Central memory CD8-positive, alpha-beta T cell (primary cell): ENCODE data around the gene NLGN4X.

Source experiments
- ATAC-seq: fragments of 150-1000 bp; cut with Tn5 transposase; replicated peaks from 2 replicates; pipeline ENCODE4 v1.10.0; 2022; ENCODE audit warnings: mild to moderate bottlenecking, moderate FRiP score, moderate number of reproducible peaks; ENCODE audit not compliant: poor library complexity, severe bottlenecking; ENCODE audit errors: extremely low read depth
- DNase-seq, 2 donors: peaks; one replicate each; pipeline ENCODE4 v3.0.0; 2021; ENCODE audit warnings: low spot score in 2 of 2
- H3K27ac Mint-ChIP-seq: one replicate; pipeline ENCODE4 v1.8.0; 2022; ENCODE audit warnings: low read depth, mild to moderate bottlenecking, moderate library complexity, mixed read lengths
- H3K27me3 Mint-ChIP-seq: one replicate; pipeline ENCODE4 v1.8.0; 2022; ENCODE audit warnings: mixed read lengths
- H3K36me3 Mint-ChIP-seq: one replicate; pipeline ENCODE4 v1.8.0; 2022; ENCODE audit warnings: mild to moderate bottlenecking, moderate library complexity, mixed read lengths; ENCODE audit not compliant: insufficient read depth
- H3K4me1 Mint-ChIP-seq: one replicate; pipeline ENCODE4 v1.8.0; 2022; ENCODE audit warnings: mixed read lengths
- H3K4me3 Mint-ChIP-seq: one replicate; pipeline ENCODE4 v1.8.0; 2022; ENCODE audit warnings: mild to moderate bottlenecking, moderate library complexity, mixed read lengths
- H3K9me3 Mint-ChIP-seq: one replicate; pipeline ENCODE4 v1.8.0; 2022; ENCODE audit warnings: mixed read lengths

Gene NLGN4X

DNA sequence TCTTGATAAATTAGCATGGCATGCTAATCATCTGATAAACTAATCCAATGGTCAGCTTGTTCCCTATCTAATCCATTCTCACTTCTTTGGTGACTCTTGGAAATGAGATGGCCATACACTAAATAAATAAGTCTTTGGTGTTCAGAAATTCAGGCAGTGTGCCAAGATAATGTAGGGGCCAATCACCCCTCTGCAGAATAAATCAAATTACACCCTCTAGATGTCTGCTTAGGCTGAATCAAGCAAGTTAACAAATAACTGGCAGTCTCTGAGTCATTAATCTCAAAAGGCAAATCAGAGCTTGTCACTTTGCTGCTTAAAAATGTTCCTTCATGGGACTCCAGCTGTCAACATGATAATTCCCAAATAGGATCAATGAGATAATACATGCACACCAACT is 97.4 kb downstream of the NLGN4X start:
- DNase-seq (no peak), ATAC-seq (no peak)
- no peak overlapping the region for H3K4me3 Mint-ChIP-seq
- H3K27me3 Mint-ChIP-seq: no peaks in the 10 kb centered on the region
- no peak overlapping the region for H3K27ac Mint-ChIP-seq
- no peaks in the 10 kb centered on the region for H3K9me3 Mint-ChIP-seq
- no peaks in the 10 kb centered on the region for H3K4me1 Mint-ChIP-seq
- H3K36me3 Mint-ChIP-seq: no peaks in the 10 kb centered on the region

DNA sequence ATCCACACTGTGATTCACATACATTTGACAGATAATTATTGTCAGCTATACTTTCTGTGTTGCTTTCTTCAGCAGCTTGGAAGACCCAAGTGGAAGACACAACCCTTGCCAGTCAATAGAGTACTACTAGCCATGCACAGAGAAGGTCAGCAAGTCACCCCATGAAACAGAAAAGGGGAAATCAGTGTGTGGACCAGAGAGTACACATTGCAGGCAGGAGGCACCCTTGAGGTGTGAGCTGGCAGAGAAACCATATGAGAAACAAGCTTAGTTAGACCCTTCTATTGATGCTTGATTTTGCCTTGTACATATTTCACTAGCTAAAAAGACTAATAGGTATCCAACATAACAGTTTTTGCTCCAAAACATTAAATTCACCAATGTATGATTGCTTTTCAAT is 99.5 kb downstream of the NLGN4X start:
- no peak overlapping the region for H3K4me3 Mint-ChIP-seq
- ATAC-seq (no peak), DNase-seq (no peak)
- H3K27me3 Mint-ChIP-seq: no peaks in the 10 kb centered on the region
- H3K9me3 Mint-ChIP-seq: peaks cover 4% of the 10 kb centered on the region
- no peaks in the 10 kb centered on the region for H3K36me3 Mint-ChIP-seq
- H3K27ac Mint-ChIP-seq: no peak overlapping the region
- no peaks in the 10 kb centered on the region for H3K4me1 Mint-ChIP-seq

DNA sequence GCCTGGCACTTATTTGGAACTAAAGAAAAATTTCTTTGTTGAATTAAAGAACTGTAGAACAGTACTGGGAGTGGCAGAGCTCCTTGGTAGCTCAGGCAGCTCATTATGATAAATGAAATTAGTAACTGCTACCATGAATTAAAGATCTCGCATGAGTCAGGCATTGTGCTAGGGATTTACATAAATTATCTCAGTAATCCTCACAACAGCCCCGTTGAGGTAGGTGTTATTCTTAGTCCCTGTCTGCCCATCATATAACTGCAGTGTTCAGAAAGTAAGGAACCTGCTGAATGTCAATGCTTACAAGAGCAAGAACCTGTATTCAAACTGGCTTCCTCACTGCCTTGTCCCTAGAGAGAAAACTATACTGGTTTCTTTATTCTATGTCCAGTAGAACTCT is 108.3 kb downstream of the NLGN4X start:
- H3K4me3 Mint-ChIP-seq: no peak overlapping the region

DNA sequence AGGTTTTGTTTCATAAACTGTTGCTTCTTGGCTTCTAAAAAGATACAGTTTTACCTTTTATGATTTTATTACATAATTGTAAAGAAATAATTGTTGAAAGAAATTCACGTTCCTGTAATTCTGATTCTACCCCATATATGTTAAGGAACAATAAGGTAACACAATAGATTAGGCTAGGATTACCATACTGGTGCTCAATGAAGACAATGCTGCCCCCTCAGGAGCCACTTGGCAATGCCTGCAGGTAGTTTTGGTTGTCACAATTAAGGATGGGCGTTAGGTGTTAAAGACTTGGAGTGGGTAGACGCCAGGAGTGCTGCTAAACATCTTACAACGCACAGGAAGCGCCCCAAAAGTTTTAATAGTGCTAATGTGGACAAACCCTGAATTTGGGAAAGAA is 133.2 kb downstream of the NLGN4X start:
- no peaks in the 10 kb centered on the region for H3K36me3 Mint-ChIP-seq
- H3K9me3 Mint-ChIP-seq: peaks cover 6% of the 10 kb centered on the region
- no peak overlapping the region for H3K4me3 Mint-ChIP-seq
- no peak overlapping the region for H3K27ac Mint-ChIP-seq
- no peaks in the 10 kb centered on the region for H3K27me3 Mint-ChIP-seq
- no peak for DNase-seq
- ATAC-seq: no peak
- no peaks in the 10 kb centered on the region for H3K4me1 Mint-ChIP-seq

More for the DNA sequence above, 108.3 kb downstream of the NLGN4X start:
- DNase-seq (no peak), ATAC-seq (no peak)
- Mint-ChIP-seq H3K9me3 (peaks cover 22% of the 10 kb centered on the region), H3K27ac (no peak overlapping the region), H3K36me3 (no peaks in the 10 kb centered on the region), H3K27me3 (no peaks in the 10 kb centered on the region), H3K4me1 (no peaks in the 10 kb centered on the region)

DNA sequence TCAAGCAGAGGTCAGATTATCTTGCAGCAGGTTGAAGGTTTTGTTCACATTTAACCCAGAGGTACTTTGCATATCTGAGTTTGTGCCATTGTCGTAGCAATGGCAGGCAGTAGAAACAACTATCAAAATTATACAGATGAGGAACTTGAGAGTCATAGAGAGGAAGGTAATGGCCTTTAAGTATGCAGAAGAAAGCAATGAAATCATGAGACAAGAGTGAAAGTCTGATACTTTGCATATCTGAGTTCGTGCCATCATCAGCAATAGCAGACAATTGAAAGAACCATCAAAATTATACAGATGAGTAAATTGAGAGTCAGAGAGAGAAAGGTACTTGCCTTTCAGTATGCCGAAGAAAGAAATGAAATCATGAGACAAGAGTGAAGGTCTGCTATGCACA is 154.1 kb downstream of the NLGN4X start:
- ATAC-seq (no peak), DNase-seq (no peak)
- Mint-ChIP-seq H3K27me3 (no peaks in the 10 kb centered on the region), H3K4me3 (no peak overlapping the region), H3K27ac (no peak overlapping the region), H3K4me1 (no peaks in the 10 kb centered on the region), H3K36me3 (peaks cover 2% of the 10 kb centered on the region), H3K9me3 (no peaks in the 10 kb centered on the region)

DNA sequence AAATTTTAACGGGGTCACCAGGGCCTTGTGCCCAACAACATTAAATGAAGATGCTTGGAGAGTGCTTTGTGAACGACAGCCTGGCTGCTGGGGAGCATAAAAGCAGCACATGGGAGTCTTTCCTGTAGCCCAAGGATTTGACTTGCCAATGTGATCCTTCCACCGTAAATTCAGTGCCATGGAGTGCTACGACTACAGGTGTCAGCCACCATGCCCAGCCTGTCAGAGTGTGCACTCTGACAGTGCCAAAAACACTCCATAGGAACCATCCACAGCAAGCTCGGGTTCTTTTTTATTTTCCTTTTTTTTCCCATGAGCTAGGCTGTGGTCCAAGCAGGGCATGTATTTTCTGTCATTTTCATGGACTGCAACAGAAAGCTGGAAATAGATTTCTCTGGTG is 156.9 kb downstream of the NLGN4X start:
- Mint-ChIP-seq H3K9me3 (no peaks in the 10 kb centered on the region), H3K27me3 (no peaks in the 10 kb centered on the region), H3K36me3 (peaks cover 2% of the 10 kb centered on the region), H3K27ac (no peak overlapping the region), H3K4me1 (no peaks in the 10 kb centered on the region), H3K4me3 (no peak overlapping the region)
- DNase-seq (no peak), ATAC-seq (no peak)

DNA sequence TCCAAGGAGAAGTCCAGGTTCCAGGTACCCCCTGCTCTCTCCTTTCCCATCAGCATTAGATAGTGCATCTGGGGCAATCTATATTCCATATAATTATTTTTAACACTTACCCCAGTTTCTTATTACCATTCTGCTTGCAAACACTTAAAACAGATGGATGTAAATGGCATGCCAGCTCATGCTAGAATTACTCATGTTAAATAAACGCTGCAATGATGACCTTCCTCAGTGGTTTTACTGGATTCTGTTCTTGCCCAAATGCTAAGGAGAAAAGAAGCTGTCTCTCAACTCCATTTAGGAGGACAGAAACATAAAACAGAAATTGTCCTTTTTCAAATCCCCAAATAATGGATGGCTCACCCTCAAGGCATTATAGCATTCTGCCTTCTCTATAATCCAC is 161.1 kb downstream of the NLGN4X start:
- H3K4me3 Mint-ChIP-seq: no peak overlapping the region
- peaks cover 2% of the 10 kb centered on the region for H3K36me3 Mint-ChIP-seq
- no peak overlapping the region for H3K27ac Mint-ChIP-seq
- H3K9me3 Mint-ChIP-seq: no peaks in the 10 kb centered on the region
- DNase-seq (no peak), ATAC-seq (no peak)
- H3K27me3 Mint-ChIP-seq: no peaks in the 10 kb centered on the region
- no peaks in the 10 kb centered on the region for H3K4me1 Mint-ChIP-seq

DNA sequence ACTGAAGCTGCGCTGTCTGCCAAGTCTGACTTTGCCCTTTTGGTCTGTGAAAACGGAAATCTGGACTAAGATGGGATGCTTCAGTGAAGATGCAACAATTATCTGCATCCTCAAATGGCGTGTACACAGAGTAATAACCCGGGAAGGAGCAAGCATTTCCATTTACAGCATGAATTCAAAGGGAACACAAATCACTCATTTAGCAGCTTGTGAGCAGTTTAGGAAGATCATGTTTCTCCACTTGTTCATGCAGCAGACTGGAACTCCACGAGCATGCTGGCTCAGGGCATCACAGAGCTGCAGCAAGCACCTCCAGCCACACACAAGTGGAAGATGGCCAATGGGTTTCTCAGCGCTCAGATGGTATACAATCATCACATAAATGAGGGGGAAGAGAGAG is 175.5 kb downstream of the NLGN4X start:
- Mint-ChIP-seq H3K27ac (no peak overlapping the region), H3K36me3 (no peaks in the 10 kb centered on the region), H3K9me3 (peaks cover 8% of the 10 kb centered on the region), H3K27me3 (no peaks in the 10 kb centered on the region), H3K4me3 (no peak overlapping the region), H3K4me1 (no peaks in the 10 kb centered on the region)
- ATAC-seq (no peak), DNase-seq (no peak)

DNA sequence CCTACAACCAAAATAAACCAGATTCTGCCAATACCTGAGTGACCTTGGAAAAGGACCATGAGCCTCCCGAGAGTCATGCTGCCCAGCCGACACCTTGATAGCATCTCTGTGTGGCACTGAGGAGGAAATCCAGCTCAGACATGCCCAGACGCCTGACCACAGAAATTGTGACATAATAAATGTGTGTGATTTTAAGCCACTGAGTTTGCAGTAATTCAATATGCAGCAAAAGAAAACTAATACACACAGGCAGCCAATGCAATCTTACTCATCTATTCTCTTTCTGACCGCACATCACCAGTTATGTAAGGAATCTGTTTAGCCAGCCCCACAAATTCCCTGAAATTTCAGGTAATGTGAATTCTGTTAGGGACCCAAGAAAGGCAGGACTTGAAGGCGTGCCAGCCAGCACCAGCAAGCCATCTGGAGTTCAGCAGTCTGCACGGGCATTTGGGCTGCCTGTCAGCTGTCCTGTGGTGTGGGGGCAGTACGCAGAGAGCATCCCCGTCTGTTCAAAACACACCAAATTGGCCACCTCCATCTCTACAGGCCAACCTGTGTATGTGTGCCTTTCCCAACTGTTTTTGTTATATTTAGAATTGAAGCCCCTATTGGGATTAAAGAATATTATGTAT is 176.4 kb downstream of the NLGN4X start:
- ATAC-seq: no peak
- Mint-ChIP-seq H3K4me3 (no peak overlapping the region), H3K4me1 (no peaks in the 10 kb centered on the region), H3K27ac (no peak overlapping the region), H3K36me3 (no peaks in the 10 kb centered on the region), H3K9me3 (peaks cover 8% of the 10 kb centered on the region), H3K27me3 (no peaks in the 10 kb centered on the region)
- no peak for DNase-seq

DNA sequence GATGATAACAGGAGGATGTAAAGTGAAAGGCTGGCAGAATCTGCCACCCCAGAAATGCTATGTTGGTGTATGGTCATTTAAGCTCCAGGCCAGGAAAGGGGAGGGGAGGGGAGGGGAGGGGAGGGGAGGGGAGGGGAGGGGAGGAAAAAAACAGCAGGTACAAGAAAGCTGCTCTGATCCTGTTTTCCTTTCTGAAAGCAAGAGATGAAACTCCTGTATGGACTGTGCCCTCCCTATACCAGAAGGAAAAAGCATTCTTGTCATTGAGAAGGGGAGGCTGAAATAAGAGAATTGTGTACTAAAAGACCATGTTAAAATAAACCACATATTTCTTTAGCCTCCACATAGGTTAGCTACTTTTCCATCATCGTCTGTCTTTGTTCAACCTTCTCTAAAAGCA is 179.5 kb downstream of the NLGN4X start:
- DNase-seq (no peak), ATAC-seq (no peak)
- Mint-ChIP-seq H3K9me3 (peaks cover 8% of the 10 kb centered on the region), H3K27ac (no peak overlapping the region), H3K27me3 (no peaks in the 10 kb centered on the region), H3K4me1 (no peaks in the 10 kb centered on the region), H3K36me3 (no peaks in the 10 kb centered on the region), H3K4me3 (no peak overlapping the region)

DNA sequence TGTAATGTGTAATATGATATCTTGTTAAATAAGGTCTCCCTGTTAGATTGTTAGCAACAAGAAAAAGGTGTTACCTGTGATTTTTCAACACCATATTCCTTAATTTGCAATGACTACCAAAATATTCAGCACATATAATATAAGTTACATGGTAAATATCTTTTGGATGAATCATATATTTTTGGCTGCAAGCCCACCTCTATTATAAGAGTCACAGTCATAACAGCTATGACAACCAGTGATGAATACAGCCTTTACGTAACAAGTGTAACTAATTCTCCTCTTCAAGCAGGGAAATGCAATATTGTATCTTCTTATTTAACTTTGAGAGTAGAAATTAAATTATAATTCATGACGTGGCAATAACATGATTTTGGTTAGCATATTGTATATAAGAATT is 187.0 kb downstream of the NLGN4X start:
- H3K27me3 Mint-ChIP-seq: no peaks in the 10 kb centered on the region
- peaks cover 5% of the 10 kb centered on the region for H3K9me3 Mint-ChIP-seq
- no peak for DNase-seq
- no peak overlapping the region for H3K27ac Mint-ChIP-seq
- H3K4me3 Mint-ChIP-seq: no peak overlapping the region
- ATAC-seq: no peak
- H3K4me1 Mint-ChIP-seq: no peaks in the 10 kb centered on the region
- H3K36me3 Mint-ChIP-seq: no peaks in the 10 kb centered on the region

DNA sequence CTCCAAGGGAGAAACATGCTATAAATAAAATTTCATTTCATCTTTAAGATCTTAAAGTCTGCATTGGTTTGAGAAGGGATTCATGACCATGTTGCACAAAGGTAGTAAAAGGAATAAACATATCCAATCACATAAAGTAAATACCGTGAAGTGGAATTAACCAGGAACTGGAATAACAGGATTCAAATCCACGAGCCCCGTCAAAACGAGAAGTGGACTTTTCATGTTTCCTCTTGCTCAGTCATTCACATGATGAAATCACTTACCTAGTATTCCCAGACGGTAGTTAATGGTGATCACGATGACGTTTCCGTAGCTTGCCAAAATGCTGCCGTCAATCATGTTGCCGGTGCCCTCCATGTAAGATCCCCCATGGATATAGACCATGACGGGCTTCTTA is 199.7 kb downstream of the NLGN4X start:
- Mint-ChIP-seq H3K36me3 (no peaks in the 10 kb centered on the region), H3K4me3 (no peak overlapping the region), H3K27me3 (no peaks in the 10 kb centered on the region), H3K4me1 (no peaks in the 10 kb centered on the region), H3K9me3 (no peaks in the 10 kb centered on the region), H3K27ac (no peak overlapping the region)
- DNase-seq (no peak), ATAC-seq (no peak)

DNA sequence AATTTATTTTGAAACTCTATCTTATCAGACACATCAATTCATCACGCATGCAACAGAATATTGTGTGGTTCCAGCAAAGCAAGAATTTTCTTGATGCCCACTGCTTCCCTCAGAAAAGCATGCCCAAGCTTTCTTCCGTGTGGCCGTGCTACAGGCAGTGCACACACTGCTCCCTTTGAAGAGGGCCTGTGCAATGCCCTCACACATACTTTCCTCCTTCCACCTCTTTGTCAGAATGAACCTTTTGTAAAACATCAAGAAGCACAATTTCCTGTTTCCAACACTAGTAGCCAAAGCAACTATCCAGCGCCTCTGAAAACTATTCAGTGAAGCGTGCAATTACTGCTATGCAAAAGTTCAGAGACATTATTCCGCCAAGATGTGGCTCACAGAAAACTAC is 201.7 kb downstream of the NLGN4X start:
- Mint-ChIP-seq H3K27me3 (no peaks in the 10 kb centered on the region), H3K27ac (no peak overlapping the region), H3K4me3 (no peak overlapping the region), H3K36me3 (no peaks in the 10 kb centered on the region), H3K4me1 (no peaks in the 10 kb centered on the region), H3K9me3 (no peaks in the 10 kb centered on the region)
- DNase-seq: no peak
- ATAC-seq: no peak

DNA sequence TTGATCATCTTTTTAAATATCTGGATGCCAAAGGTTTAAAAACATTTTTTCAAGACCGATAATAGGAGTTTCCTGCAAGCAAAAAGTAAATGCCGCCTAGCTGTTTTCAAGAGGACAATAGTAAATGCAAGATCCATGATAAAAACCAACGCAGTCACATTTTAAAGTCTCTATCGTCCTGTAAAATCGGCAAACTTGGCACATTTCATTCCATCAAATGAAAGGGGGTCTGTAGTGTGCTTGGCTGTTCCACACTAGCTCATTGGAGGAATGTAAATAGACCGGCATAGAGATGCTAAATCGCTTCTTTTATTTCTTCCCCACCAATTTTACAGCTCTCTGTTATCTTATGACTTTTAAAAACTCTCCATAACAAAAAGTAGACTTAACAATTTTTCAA is 202.2 kb downstream of the NLGN4X start:
- H3K36me3 Mint-ChIP-seq: no peaks in the 10 kb centered on the region
- H3K4me3 Mint-ChIP-seq: no peak overlapping the region
- H3K9me3 Mint-ChIP-seq: no peaks in the 10 kb centered on the region
- H3K27me3 Mint-ChIP-seq: no peaks in the 10 kb centered on the region
- H3K4me1 Mint-ChIP-seq: no peaks in the 10 kb centered on the region
- no peak for ATAC-seq
- H3K27ac Mint-ChIP-seq: no peak overlapping the region
- DNase-seq: no peak
